SK-N-SH (cell line): ENCODE data around the gene MBNL2. TPM values are rescaled to one million over a fixed set of nuclear protein-coding genes. Genes with fewer than 3 reads are reported as not detected.

Experiments
- CTCF ChIA-PET: fragments of 300-600, 350-600 bp; formaldehyde crosslinking; extraction: SDS; loops from one replicate; lab custom pipeline; 2021; lab: Yijun Ruan, JAX
- POLR2A ChIA-PET: fragments of 350-600 bp; sonication (Branson Sonifier 250); formaldehyde crosslinking; extraction: SDS; loops from one replicate; lab custom pipeline; 2020; ENCODE audit warnings: antibody characterized with exemption, inconsistent platforms; lab: Yijun Ruan, JAX
- DNase-seq: peaks from one replicate; pipeline ENCODE4 v3.0.0; 2012
- H2AFZ ChIP-seq: fragments of 200-600 bp; sonication (generic); 2 replicates; pipeline ENCODE4 v1.8.1; 2016; ENCODE audit warnings: antibody characterized with exemption, mild to moderate bottlenecking, low read depth
- H3F3A ChIP-seq: fragments of 200-600 bp; sonication (generic); replicated peaks from 2 replicates; pipeline ENCODE3; 2016; ENCODE audit warnings: antibody characterized with exemption, mild to moderate bottlenecking; ENCODE audit not compliant: insufficient read depth
- H3K27ac ChIP-seq, 2 experiments: fragments of 200-500 bp in 1 of 2; fragments of 200-600 bp in 1 of 2; sonication (Bioruptor generic) in 1 of 2; sonication (generic), shearing (Covaris generic) in 1 of 2; 2 replicates each; pipeline versions ENCODE4 v1.5.1 to v1.6.1; 2014 to 2016; ENCODE audit warnings: low read depth in 2 of 2, inconsistent platforms in 1 of 2, low read length in 1 of 2, mild to moderate bottlenecking in 1 of 2, mixed read lengths in 1 of 2
- H3K27me3 ChIP-seq: fragments of 200-600 bp; sonication (generic), shearing (Covaris generic); 2 replicates; pipeline ENCODE4 v1.6.1; 2016; ENCODE audit warnings: mixed run types; ENCODE audit not compliant: insufficient read depth
- H3K36me3 ChIP-seq, 2 experiments: fragments of 200-500 bp in 1 of 2; fragments of 200-600 bp in 1 of 2; sonication (Bioruptor generic) in 1 of 2; sonication (generic) in 1 of 2; replicated peaks in 1 of 2; 2 replicates each; pipeline versions ENCODE3 to v1.5.1; 2014 to 2016; ENCODE audit warnings: low read length in 1 of 2, mild to moderate bottlenecking in 1 of 2; ENCODE audit not compliant: insufficient read depth in 2 of 2, control insufficient read depth in 1 of 2
- H3K4me1 ChIP-seq, 2 experiments: fragments of 200-500 bp in 1 of 2; fragments of 200-600 bp in 1 of 2; sonication (Bioruptor generic) in 1 of 2; sonication (generic), shearing (Covaris generic) in 1 of 2; 2 replicates each; pipeline versions ENCODE4 v1.5.1 to v1.6.1; 2014 to 2016; ENCODE audit warnings: low read depth in 1 of 2, low read length in 1 of 2, mixed run types in 1 of 2; ENCODE audit not compliant: insufficient read depth in 2 of 2, control insufficient read depth in 1 of 2
- H3K4me2 ChIP-seq: fragments of 200-600 bp; sonication (generic), shearing (Covaris generic); 2 replicates; pipeline ENCODE4 v1.6.1; 2017; ENCODE audit warnings: mixed run types
- H3K4me3 ChIP-seq, 2 experiments: fragments of 200-500 bp in 1 of 2; fragments of 200-600 bp in 1 of 2; sonication (Bioruptor generic) in 1 of 2; sonication (generic), shearing (Covaris generic) in 1 of 2; 2 replicates each; pipeline versions ENCODE4 v1.5.1 to v1.8.1; 2014 to 2016; ENCODE audit warnings: low read depth in 2 of 2, inconsistent platforms in 1 of 2, low read length in 1 of 2, mild to moderate bottlenecking in 1 of 2, mixed read lengths in 1 of 2, moderate library complexity in 1 of 2
- H3K79me2 ChIP-seq: fragments of 200-600 bp; sonication (generic); 2 replicates; pipeline ENCODE4 v1.8.1; 2017; ENCODE audit warnings: mild to moderate bottlenecking; ENCODE audit not compliant: insufficient read depth
- H3K9ac ChIP-seq: fragments of 200-600 bp; sonication (generic); 2 replicates; pipeline ENCODE4 v1.6.1; 2017; ENCODE audit warnings: mixed run types
- H3K9me2 ChIP-seq: fragments of 200-600 bp; sonication (generic); 2 replicates; pipeline ENCODE4 v1.6.1; 2017; ENCODE audit warnings: mixed run types
- H3K9me3 ChIP-seq: fragments of 200-600 bp; sonication (generic); 2 replicates; pipeline ENCODE4 v1.6.1; 2017; ENCODE audit warnings: mixed run types, mild to moderate bottlenecking, moderate library complexity
- H4K20me1 ChIP-seq: fragments of 200-600 bp; sonication (generic); 2 replicates; pipeline ENCODE4 v1.6.1; 2017; ENCODE audit warnings: mild to moderate bottlenecking, mixed run types; ENCODE audit not compliant: insufficient read depth
- ELF1 ChIP-seq: IDR thresholded peaks from 2 replicates; pipeline ENCODE4 v1.4.0; 2012
- EP300 ChIP-seq, 2 experiments: IDR thresholded peaks; 2 replicates each; pipeline versions ENCODE4 v1.4.0 to v1.6.1; 2012; ENCODE audit warnings: borderline replicate concordance in 1 of 2, low read depth in 1 of 2, low read length in 1 of 2
- EZH2phosphoT487 ChIP-seq: fragments of 200-600 bp; sonication (generic); IDR thresholded peaks from 2 replicates; pipeline ENCODE4 v1.6.1; 2017; ENCODE audit warnings: low read depth, mixed run types, mild to moderate bottlenecking, antibody characterized with exemption, moderate library complexity, borderline replicate concordance
- FOSL2 ChIP-seq: IDR thresholded peaks from 2 replicates; pipeline ENCODE4 v1.4.0; 2012; ENCODE audit warnings: low read depth, mild to moderate bottlenecking, moderate library complexity, borderline replicate concordance
- FOXJ3 ChIP-seq: sonication (generic); formaldehyde crosslinking; IDR thresholded peaks from 2 replicates; pipeline ENCODE4 v1.5.1; 2020; ENCODE audit warnings: mild to moderate bottlenecking, missing genetic modification reagents
- FOXM1 ChIP-seq: IDR thresholded peaks from 2 replicates; pipeline ENCODE4 v1.4.0; 2012; ENCODE audit warnings: low read depth, mild to moderate bottlenecking
- GABPA ChIP-seq: IDR thresholded peaks from 2 replicates; pipeline ENCODE4 v1.4.0; 2012; ENCODE audit warnings: low read depth, mild to moderate bottlenecking
- GATA2 ChIP-seq: sonication (generic); formaldehyde crosslinking; IDR thresholded peaks from 2 replicates; pipeline ENCODE4 v1.5.0; 2020; ENCODE audit warnings: mild to moderate bottlenecking, missing genetic modification reagents
- MEF2A ChIP-seq: IDR thresholded peaks from 2 replicates; pipeline ENCODE4 v1.4.0; 2012; ENCODE audit warnings: low read depth, borderline replicate concordance
- NFIC ChIP-seq: IDR thresholded peaks from 2 replicates; pipeline ENCODE4 v1.4.0; 2012; ENCODE audit warnings: borderline replicate concordance
- POLR2AphosphoS5 ChIP-seq: IDR thresholded peaks from 2 replicates; pipeline ENCODE4 v1.6.1; 2012; ENCODE audit warnings: low read depth, low read length
- RAD21 ChIP-seq: IDR thresholded peaks from 2 replicates; pipeline ENCODE4 v1.6.1; 2012; ENCODE audit warnings: mild to moderate bottlenecking, low read length
- RCOR1 ChIP-seq: fragments of 150-350 bp; IDR thresholded peaks from 2 replicates; pipeline ENCODE4 v1.6.1; 2017; ENCODE audit warnings: antibody characterized with exemption, low read length
- RFX5 ChIP-seq: IDR thresholded peaks from 2 replicates; pipeline ENCODE4 v1.6.1; 2012; ENCODE audit warnings: mild to moderate bottlenecking, improper control_type of control experiment, low read length
- RXRA ChIP-seq: IDR thresholded peaks from 2 replicates; pipeline ENCODE4 v1.4.0; 2012; ENCODE audit warnings: low read depth, mild to moderate bottlenecking, borderline replicate concordance
- SIN3A ChIP-seq: IDR thresholded peaks from 2 replicates; pipeline ENCODE4 v1.6.1; 2012; ENCODE audit warnings: low read depth, mild to moderate bottlenecking, low read length, moderate library complexity, borderline replicate concordance
- TAF1 ChIP-seq: IDR thresholded peaks from 2 replicates; pipeline ENCODE4 v1.6.1; 2012; ENCODE audit warnings: low read depth, mild to moderate bottlenecking, low read length, moderate library complexity, borderline replicate concordance
- TCF12 ChIP-seq: IDR thresholded peaks from 2 replicates; pipeline ENCODE4 v1.4.0; 2012
- TEAD4 ChIP-seq: IDR thresholded peaks from 2 replicates; pipeline ENCODE4 v1.4.0; 2012; ENCODE audit warnings: mild to moderate bottlenecking, borderline replicate concordance; ENCODE audit not compliant: insufficient read depth
- USF1 ChIP-seq: IDR thresholded peaks from 2 replicates; pipeline ENCODE4 v1.4.0; 2012; ENCODE audit warnings: low read depth, borderline replicate concordance
- YY1 ChIP-seq: IDR thresholded peaks from 2 replicates; pipeline ENCODE4 v1.4.0; 2012; ENCODE audit warnings: low read depth, mild to moderate bottlenecking
- ZBTB33 ChIP-seq: IDR thresholded peaks from 2 replicates; pipeline ENCODE4 v1.4.0; 2012; ENCODE audit warnings: low read depth, borderline replicate concordance
- WGBS: methylation state at CpG from one replicate; pipeline ENCODE4 v1.1.6; 2017; ENCODE audit warnings: low lambda C conversion rate; 5-methylcytosine and 5-hydroxymethylcytosine counted together
- polyA plus RNA-seq, 3 experiments: library from polyadenylated mRNA; depleted of rRNA; stranded (reverse); fragments of >200 nt; gene quantifications; 2 replicates each; pipeline ENCODE4 v1.2.3, GENCODE V29; 2012
- TF ChIP-seq, protein P1 (sequence below): IDR thresholded peaks from 2 replicates; pipeline ENCODE4; 2012
- TF ChIP-seq, protein P2 (sequence below): fragments of 200-600 bp; sonication (generic); IDR thresholded peaks from 2 replicates; pipeline ENCODE4 v1.6.1; 2017; ENCODE audit warnings: antibody characterized with exemption, mild to moderate bottlenecking, moderate library complexity
- TF ChIP-seq, protein P3 (sequence below): fragments of 150-350 bp; IDR thresholded peaks from 2 replicates; pipeline ENCODE4 v1.6.1; 2017; ENCODE audit warnings: antibody characterized with exemption, low read length, low read depth, borderline replicate concordance
- TF ChIP-seq, protein P4 (sequence below): IDR thresholded peaks from 2 replicates; pipeline ENCODE4 v1.4.0; 2012; ENCODE audit warnings: low read depth

MBNL2 gene
- polyA plus RNA-seq, 1 of the 3 experiments (the other 2 are of a cell fraction) = 24.5 TPM

DNA sequence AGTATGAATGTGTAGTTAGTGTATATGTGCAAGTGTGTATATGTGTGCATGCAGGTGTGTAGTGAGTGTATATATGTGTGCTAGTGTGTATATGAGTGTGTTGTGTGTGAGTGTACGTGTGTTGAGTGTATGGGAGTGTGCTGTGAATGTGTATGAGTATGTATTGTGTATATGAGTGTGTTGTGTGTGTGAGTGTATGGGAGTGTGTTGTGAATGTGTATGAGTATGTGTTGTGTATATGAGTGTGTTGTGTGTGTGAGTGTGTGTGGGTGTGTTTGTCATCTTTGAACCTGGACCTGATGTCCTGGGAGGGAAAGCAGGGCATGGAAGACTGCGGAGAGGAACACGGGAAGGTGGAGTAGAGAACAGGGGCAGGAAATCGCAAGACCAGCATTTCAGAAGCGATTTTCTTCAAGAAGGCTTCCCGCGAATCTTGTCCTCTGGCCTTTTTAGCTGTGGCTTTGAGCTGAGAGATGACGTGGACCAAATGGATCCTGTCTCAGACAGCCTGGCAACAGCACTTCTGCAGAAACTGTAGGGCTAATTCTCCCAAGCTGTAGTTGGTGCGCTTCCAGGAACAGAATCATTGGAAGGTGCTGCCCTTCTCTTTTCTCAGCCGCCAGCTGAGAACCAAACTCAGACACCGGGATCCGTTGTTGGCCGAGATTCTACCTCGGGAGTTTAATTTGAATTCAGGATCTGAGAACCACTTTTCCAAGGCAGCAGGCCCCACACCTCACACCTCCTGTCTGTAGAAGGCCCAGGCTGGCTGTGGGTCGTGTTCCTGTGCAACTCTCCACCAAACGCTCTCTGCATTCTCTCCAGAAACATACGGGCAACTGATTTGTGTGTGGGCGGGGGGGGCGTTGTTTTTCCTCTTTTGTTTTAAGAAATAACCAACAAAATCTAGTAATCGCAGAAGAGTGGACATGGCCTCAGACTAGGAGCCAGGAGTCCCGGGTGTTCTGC lies 117.2 kb downstream of the MBNL2 start:
- H3K27me3 ChIP-seq = no peaks in the 10 kb centered on the region
- H3K9me2 ChIP-seq = no peaks in the 10 kb centered on the region
- H3K9me3 ChIP-seq = no peaks in the 10 kb centered on the region
- H3K4me2 ChIP-seq = peak overlapping the region; percentile 29; the same call in 1 of the 2 replicates
- H3K79me2 ChIP-seq = peaks cover 94% of the 10 kb centered on the region
- H3K4me1 ChIP-seq = peaks cover 10 to 23% of the 10 kb centered on the region in 2 experiments; a peak in 3 of 4 replicates
- POLR2A ChIA-PET = no interaction called here
- H4K20me1 ChIP-seq = no peaks in the 10 kb centered on the region
- no peak overlapping the region for H2AFZ ChIP-seq
- H3K36me3 ChIP-seq = peaks cover 37 to 65% of the 10 kb centered on the region in 2 experiments
- H3K9ac ChIP-seq = peak overlapping the region; percentile 2; the same call in 1 of the 2 replicates
- no peak overlapping the region for H3K4me3 ChIP-seq
- H3K27ac ChIP-seq = peak overlapping the region; percentile 0 to 61
- H3F3A ChIP-seq = peaks cover 41% of the 10 kb centered on the region
- CTCF ChIA-PET = interaction anchor here (12.4 kb wide), 1 partner anchor 229 kb away, joined by 194 read pairs; no protein-coding TSS in a partner anchor
- 70% methylated on average over 21 of the region's 21 CpGs for WGBS
- no peak for DNase-seq
- no peak for TF ChIP-seq SIN3A
- TF ChIP-seq GABPA = no peak
- TF ChIP-seq NFIC = peak; percentile 28; the same call in 1 of the 2 replicates
- no peak for TF ChIP-seq MEF2A
- no peak for TF ChIP-seq RFX5
- TF ChIP-seq, protein P1, sequence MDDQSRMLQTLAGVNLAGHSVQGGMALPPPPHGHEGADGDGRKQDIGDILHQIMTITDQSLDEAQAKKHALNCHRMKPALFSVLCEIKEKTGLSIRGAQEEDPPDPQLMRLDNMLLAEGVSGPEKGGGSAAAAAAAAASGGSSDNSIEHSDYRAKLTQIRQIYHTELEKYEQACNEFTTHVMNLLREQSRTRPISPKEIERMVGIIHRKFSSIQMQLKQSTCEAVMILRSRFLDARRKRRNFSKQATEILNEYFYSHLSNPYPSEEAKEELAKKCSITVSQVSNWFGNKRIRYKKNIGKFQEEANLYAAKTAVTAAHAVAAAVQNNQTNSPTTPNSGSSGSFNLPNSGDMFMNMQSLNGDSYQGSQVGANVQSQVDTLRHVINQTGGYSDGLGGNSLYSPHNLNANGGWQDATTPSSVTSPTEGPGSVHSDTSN = peak; percentile 21
- no peak for TF ChIP-seq RAD21
- no peak for TF ChIP-seq YY1
- TF ChIP-seq, protein P2, sequence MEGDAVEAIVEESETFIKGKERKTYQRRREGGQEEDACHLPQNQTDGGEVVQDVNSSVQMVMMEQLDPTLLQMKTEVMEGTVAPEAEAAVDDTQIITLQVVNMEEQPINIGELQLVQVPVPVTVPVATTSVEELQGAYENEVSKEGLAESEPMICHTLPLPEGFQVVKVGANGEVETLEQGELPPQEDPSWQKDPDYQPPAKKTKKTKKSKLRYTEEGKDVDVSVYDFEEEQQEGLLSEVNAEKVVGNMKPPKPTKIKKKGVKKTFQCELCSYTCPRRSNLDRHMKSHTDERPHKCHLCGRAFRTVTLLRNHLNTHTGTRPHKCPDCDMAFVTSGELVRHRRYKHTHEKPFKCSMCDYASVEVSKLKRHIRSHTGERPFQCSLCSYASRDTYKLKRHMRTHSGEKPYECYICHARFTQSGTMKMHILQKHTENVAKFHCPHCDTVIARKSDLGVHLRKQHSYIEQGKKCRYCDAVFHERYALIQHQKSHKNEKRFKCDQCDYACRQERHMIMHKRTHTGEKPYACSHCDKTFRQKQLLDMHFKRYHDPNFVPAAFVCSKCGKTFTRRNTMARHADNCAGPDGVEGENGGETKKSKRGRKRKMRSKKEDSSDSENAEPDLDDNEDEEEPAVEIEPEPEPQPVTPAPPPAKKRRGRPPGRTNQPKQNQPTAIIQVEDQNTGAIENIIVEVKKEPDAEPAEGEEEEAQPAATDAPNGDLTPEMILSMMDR = no peak
- peak; percentile 21; the same call in 1 of the 2 replicates for TF ChIP-seq TCF12
- TF ChIP-seq EZH2phosphoT487 = no peak
- no peak for TF ChIP-seq POLR2AphosphoS5
- TF ChIP-seq, protein P3, sequence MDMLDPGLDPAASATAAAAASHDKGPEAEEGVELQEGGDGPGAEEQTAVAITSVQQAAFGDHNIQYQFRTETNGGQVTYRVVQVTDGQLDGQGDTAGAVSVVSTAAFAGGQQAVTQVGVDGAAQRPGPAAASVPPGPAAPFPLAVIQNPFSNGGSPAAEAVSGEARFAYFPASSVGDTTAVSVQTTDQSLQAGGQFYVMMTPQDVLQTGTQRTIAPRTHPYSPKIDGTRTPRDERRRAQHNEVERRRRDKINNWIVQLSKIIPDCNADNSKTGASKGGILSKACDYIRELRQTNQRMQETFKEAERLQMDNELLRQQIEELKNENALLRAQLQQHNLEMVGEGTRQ = no peak
- TF ChIP-seq, protein P4, sequence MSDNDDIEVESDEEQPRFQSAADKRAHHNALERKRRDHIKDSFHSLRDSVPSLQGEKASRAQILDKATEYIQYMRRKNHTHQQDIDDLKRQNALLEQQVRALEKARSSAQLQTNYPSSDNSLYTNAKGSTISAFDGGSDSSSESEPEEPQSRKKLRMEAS = no peak
- TF ChIP-seq ZBTB33 = no peak
- no peak for TF ChIP-seq ELF1
- TF ChIP-seq RXRA = no peak
- no peak for TF ChIP-seq FOXM1
- no peak for TF ChIP-seq USF1
- no peak for TF ChIP-seq TAF1
- no peak for TF ChIP-seq EP300 (IDR thresholded peaks at IDR 0.05; ENCODE audit: borderline replicate concordance in 1 of 2, low read depth in 1 of 2, low read length in 1 of 2)
- no peak for TF ChIP-seq GATA2 (CRISPR knock-in tag)
- no peak for TF ChIP-seq TEAD4
- TF ChIP-seq RCOR1 = no peak
- TF ChIP-seq FOSL2 = no peak
- TF ChIP-seq FOXJ3 (CRISPR knock-in tag) = no peak
